ENCODE results near the gene KIAA0513. TPM values are rescaled to one million over a fixed set of nuclear protein-coding genes. Genes with fewer than 3 reads are reported as not detected.
A peak's percentile ranks its signal among the peaks of the same experiment; 100 is the strongest.

Gene KIAA0513
- total RNA-seq, 1 donor from 2014 or later = 0.62 TPM

DNA sequence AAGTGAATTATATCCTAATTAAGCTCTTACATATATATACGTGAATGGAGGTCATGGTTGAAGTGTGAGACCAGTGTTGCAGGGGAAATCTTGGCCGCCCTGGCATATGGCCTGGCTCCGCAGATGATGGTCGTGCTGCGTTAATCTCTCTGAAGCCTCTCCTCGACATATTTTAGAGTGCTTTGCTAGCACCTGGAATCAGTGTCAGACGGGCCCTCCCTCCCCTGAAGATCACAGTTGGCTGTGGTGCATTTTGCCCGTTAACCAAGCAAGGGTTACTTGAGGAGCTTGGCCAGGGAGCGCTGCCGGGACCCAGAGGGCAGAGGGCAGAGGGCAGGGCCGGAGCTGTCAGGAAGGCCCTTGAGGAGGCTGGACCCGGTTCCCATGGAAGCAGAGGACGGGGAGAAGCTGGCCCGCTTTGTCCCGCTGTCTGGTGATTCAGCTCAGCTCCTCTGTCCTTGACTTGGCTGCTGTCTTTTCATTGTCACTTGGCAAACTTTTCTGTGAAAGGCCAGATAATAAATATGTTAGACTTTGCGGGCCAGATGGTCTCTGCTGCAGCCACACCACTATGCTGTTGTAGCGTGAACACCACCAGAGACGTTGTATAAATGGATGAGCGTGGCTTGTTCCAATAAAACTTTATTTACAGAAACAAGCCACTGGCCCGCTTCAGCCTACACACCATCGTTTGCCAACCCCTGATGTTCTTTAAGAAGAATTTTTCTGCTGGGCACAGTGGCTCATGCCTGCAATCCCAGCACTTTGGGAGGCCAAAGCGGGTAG is 52.4 kb downstream of the KIAA0513 start:
- TF ChIP-seq, protein P1, sequence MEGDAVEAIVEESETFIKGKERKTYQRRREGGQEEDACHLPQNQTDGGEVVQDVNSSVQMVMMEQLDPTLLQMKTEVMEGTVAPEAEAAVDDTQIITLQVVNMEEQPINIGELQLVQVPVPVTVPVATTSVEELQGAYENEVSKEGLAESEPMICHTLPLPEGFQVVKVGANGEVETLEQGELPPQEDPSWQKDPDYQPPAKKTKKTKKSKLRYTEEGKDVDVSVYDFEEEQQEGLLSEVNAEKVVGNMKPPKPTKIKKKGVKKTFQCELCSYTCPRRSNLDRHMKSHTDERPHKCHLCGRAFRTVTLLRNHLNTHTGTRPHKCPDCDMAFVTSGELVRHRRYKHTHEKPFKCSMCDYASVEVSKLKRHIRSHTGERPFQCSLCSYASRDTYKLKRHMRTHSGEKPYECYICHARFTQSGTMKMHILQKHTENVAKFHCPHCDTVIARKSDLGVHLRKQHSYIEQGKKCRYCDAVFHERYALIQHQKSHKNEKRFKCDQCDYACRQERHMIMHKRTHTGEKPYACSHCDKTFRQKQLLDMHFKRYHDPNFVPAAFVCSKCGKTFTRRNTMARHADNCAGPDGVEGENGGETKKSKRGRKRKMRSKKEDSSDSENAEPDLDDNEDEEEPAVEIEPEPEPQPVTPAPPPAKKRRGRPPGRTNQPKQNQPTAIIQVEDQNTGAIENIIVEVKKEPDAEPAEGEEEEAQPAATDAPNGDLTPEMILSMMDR (IDR thresholded peaks at IDR 0.05) = no peak
- POLR2A ChIA-PET = no interaction called here
- H3K4me1 Mint-ChIP-seq = peaks cover 25% of the 10 kb centered on the region
- CTCF ChIA-PET = no interaction called here
- no peak overlapping the region for H3K27ac Mint-ChIP-seq
- no peak for DNase-seq
- no peak overlapping the region for H3K4me3 Mint-ChIP-seq
- H3K27me3 Mint-ChIP-seq = peaks cover 28% of the 10 kb centered on the region
- no peaks in the 10 kb centered on the region for H3K36me3 Mint-ChIP-seq (ENCODE audit: low read depth)
- H3K9me3 Mint-ChIP-seq = no peaks in the 10 kb centered on the region
- intact Hi-C loops (cut with micrococcal nuclease) = no loop called here
- no peak for ATAC-seq (ENCODE audit: low read depth)

GRCh38 chr16:85081038-85081437 is 53.4 kb downstream of the KIAA0513 start:
- Mint-ChIP-seq H3K36me3 (ENCODE audit: low read depth) (no peaks in the 10 kb centered on the region), H3K4me3 (no peak overlapping the region), H3K27me3 (peaks cover 30% of the 10 kb centered on the region), H3K9me3 (no peaks in the 10 kb centered on the region), H3K4me1 (peaks cover 29% of the 10 kb centered on the region), H3K27ac (no peak overlapping the region)
- intact Hi-C loops (cut with micrococcal nuclease) = no loop called here
- TF ChIP-seq, protein P1 (IDR thresholded peaks at IDR 0.05) = no peak
- DNase-seq (no peak), ATAC-seq (ENCODE audit: low read depth) (no peak)
- CTCF ChIA-PET = interaction anchor here (0.5 kb wide), 1 partner anchor 90 kb away, joined by 3 read pairs; no protein-coding TSS in a partner anchor
- POLR2A ChIA-PET = no interaction called here

DNA sequence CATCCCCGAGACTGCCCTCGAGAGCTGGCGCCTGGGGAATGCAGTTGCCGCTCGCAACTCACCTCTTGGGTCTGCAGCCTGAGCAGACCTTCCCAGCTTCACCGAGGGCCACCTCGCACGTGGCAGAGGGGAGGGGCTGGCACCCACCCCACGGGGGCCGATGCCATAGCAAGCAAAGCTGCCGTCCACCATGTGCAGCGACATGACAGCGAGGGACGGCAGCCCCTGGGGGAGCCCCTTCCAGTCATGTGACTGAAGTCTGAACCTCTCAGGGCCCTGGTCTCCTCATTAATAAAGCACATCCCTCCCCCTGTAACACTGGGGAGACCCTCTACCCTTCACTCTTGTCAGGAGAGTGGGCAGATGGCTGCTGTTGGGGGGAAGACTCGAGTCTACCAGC is 54.2 kb downstream of the KIAA0513 start:
- no peak for ATAC-seq (ENCODE audit: low read depth)
- Mint-ChIP-seq H3K4me1 (peaks cover 29% of the 10 kb centered on the region), H3K36me3 (ENCODE audit: low read depth) (no peaks in the 10 kb centered on the region), H3K27me3 (peaks cover 28% of the 10 kb centered on the region), H3K27ac (no peak overlapping the region), H3K4me3 (no peak overlapping the region), H3K9me3 (no peaks in the 10 kb centered on the region)
- DNase-seq = no peak
- ChIA-PET CTCF (interaction anchor here (0.5 kb wide), 1 partner anchor 90 kb away, joined by 3 read pairs; no protein-coding TSS in a partner anchor), POLR2A (no interaction called here)
- intact Hi-C loops (cut with micrococcal nuclease) = loop anchor here (2.0 kb wide), 1 partner anchor 25 kb away; no protein-coding TSS in a partner anchor
- TF ChIP-seq, protein P1 (IDR thresholded peaks at IDR 0.05) = no peak

GRCh38 chr16:85082173-85083050 is 54.8 kb downstream of the KIAA0513 start:
- H3K9me3 Mint-ChIP-seq = no peaks in the 10 kb centered on the region
- H3K36me3 Mint-ChIP-seq (ENCODE audit: low read depth) = no peaks in the 10 kb centered on the region
- CTCF ChIA-PET = no interaction called here
- intact Hi-C loops (cut with micrococcal nuclease) = loop anchor here (2.0 kb wide), 1 partner anchor 26 kb away; no protein-coding TSS in a partner anchor
- peak overlapping the region; percentile 41 for H3K4me3 Mint-ChIP-seq
- DNase-seq (no peak), ATAC-seq (ENCODE audit: low read depth) (peak; percentile 55)
- POLR2A ChIA-PET = no interaction called here
- H3K4me1 Mint-ChIP-seq = peaks cover 27% of the 10 kb centered on the region
- H3K27me3 Mint-ChIP-seq = peaks cover 24% of the 10 kb centered on the region
- H3K27ac Mint-ChIP-seq = no peak overlapping the region
- TF ChIP-seq, protein P1 (IDR thresholded peaks at IDR 0.05) = no peak
